GM12864 (cell line): ENCODE measurements around the gene NLRP7.
"Not testable (repeated sequence)": the region's sequence is repeated elsewhere in the genome, so short reads cannot be mapped to it uniquely, and the experiment has no call there.

ENCODE experiments used
- DNase-seq: peaks from one replicate; pipeline ENCODE4 v3.0.0-alpha.2; 2011; ENCODE audit warnings: low read depth
- H3K4me3 ChIP-seq: 2 replicates; pipeline ENCODE4 v1.5.1; 2011; ENCODE audit warnings: mild to moderate bottlenecking, low read depth, low read length, control low read depth
- TF ChIP-seq, protein P1 (sequence below): IDR thresholded peaks from 2 replicates; pipeline ENCODE4 v1.5.1; 2011; ENCODE audit warnings: low read depth, mild to moderate bottlenecking, moderate library complexity, low read length, control low read depth, inconsistent platforms; ENCODE audit errors: missing control alignments

Gene NLRP7

DNA sequence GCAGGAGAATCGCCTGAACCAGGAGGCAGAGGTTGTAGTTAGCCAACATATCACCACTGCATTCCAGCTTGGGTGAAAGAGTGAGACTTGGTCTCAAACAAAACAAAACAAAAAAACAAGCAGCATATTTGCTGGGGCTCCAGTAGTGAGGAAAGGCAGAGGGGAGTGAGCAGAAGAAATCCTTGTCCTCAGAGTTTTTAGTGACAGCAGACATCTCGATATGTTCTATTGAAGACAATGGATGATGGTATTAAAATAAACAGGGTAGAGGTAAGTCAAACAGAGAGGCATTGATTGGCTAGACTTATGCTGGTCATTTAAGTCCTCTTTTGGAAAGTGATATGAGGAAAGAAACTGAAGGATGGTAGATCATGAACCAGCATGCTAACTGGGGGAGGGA lies 19.0 kb downstream of the NLRP7 start:
- H3K4me3 ChIP-seq: no peak overlapping the region
- TF ChIP-seq, protein P1, sequence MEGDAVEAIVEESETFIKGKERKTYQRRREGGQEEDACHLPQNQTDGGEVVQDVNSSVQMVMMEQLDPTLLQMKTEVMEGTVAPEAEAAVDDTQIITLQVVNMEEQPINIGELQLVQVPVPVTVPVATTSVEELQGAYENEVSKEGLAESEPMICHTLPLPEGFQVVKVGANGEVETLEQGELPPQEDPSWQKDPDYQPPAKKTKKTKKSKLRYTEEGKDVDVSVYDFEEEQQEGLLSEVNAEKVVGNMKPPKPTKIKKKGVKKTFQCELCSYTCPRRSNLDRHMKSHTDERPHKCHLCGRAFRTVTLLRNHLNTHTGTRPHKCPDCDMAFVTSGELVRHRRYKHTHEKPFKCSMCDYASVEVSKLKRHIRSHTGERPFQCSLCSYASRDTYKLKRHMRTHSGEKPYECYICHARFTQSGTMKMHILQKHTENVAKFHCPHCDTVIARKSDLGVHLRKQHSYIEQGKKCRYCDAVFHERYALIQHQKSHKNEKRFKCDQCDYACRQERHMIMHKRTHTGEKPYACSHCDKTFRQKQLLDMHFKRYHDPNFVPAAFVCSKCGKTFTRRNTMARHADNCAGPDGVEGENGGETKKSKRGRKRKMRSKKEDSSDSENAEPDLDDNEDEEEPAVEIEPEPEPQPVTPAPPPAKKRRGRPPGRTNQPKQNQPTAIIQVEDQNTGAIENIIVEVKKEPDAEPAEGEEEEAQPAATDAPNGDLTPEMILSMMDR: no peak
- DNase-seq: no peak

DNA sequence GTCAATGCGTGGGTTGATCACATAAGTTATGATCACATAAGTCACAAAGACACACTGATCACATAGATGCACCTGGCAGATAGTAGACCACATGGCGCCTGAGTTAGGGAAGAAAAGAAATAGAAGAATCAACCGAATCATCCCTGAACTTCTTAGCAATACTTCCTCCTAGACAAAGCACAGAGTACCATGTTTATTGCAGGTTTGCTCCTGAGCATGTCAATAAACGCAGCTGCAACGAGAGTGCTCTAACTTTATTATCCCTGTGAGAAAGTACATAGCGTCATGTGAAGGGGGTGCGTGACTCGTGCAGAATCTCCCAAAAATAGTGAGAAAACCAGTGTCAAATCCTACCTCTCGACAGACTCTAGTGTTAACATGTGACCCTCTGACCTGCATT lies 24.1 kb downstream of the NLRP7 start:
- no peak overlapping the region for H3K4me3 ChIP-seq

DNA sequence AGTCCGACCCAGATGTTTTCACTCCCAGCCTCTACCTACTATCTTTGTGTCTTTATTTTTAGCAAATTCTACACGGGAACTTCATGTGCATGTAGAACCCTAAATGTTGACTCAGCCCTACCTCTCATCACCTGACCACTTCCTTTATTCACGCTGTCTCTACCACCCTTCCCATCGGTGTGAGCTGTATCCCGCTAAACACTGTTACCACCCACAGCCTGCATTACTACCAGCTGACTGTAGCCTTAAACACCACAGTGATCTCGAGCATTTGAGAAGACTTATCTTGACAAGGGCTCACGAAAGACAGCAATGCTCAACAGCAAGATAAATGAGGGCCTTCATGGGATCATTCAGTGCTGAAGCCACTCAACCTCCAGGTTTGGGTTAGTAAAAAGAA lies 26.2 kb downstream of the NLRP7 start:
- no peak for DNase-seq
- no peak overlapping the region for H3K4me3 ChIP-seq
- TF ChIP-seq, protein P1: no peak

More for the DNA sequence above, 24.1 kb downstream of the NLRP7 start:
- TF ChIP-seq, protein P1: no peak
- no peak for DNase-seq

DNA sequence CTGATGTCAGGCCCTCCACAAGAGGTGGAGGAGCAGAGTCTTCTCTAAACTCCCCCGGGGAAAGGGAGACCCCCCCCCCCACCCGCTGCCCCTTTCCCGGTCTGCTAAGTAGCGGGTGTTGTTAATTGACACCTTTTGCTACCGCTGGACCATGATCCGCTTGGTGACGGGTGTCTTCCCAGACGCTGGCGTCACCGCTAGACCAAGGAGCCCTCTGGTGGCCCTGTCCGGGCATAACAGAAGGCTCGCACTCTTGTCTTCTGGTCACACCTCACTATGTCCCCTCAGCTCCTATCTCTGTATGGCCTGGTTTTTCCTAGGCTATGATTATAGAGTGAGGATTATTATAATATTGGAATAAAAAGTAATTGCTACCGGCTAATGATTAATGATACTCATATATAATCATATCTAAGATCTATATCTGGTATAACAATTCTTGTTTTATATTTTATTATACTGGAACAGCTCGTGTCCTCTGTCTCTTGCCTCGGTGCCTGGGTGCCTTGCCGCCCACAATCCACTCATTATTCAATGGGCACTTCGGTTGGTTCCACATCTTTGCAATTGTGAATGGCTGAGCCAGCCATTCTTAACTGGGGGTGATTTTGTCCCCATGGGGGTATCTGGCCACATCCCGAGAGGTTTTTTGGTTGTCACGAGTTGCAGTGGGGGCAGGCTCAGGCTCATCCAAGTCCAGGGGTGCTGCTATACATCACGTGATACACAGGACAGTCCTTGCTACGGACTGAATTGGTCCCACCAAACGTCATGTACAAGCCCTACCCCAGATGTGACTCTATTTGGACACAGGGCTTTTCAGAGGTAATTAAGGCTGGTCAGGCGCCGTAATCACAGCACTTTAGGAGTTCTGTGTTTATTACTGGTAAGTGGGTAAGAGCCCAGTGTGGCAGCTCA lies 27.4 kb downstream of the NLRP7 start:
- TF ChIP-seq, protein P1: peak; percentile 35
- not testable (repeated sequence) for DNase-seq, H3K4me3 ChIP-seq

DNA sequence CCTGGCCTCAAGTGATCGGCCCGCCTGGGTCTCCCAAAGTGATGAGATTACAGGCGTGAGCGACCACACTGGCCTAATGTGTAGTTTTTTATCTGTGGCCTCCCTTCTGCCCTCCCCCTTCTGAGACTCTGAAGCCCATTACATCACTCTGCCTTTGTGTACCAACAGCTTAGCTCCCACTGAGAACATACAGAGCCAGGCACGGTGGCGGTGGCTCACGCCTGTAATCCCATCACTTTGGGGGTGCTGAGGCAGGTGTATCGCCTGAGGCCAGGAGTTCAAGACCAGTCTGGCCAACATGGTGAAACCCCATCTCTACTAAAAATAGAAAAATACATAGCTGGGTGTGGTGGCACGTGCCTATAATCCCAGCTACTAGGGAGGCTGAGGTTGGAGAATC lies 28.8 kb downstream of the NLRP7 start:
- H3K4me3 ChIP-seq: no peak overlapping the region
- DNase-seq: no peak
- TF ChIP-seq, protein P1: no peak

DNA sequence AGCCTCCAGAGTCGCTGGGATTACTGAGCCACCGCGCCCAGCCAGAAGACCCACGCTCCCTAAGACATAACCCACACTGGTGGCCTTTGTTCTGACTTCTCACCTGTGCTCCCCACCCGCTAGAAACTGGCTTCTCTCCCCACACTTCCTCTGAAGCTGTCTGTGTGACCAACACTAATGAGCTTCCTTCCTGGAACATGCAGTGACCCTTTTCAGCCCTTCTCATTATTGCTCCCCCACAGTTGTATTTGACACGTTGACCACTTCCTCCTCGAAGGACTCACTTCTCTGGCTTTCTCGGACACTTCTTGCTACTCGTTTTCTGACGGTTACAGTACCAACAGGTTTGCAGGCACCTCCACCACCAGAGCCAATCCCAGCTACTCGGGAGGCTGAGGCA lies 30.5 kb downstream of the NLRP7 start:
- H3K4me3 ChIP-seq: no peak overlapping the region
- TF ChIP-seq, protein P1: no peak
- no peak for DNase-seq

DNA sequence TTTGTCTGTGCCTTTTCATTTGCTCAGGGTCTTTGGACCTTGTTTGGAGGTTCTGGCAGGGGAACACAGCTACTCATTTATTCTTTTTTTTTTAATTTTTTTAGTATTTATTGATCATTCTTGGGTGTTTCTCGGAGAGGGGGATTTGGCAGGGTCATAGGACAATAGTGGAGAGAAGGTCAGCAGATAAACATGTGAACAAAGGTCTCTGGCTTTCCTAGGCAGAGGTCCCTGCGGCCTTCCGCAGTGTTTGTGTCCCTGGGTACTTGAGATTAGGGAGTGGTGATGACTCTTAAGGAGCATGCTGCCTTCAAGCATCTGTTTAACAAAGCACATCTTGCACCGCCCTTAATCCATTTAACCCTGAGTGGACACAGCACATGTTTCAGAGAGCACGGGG lies 39.4 kb downstream of the NLRP7 start:
- not testable (repeated sequence) for DNase-seq, H3K4me3 ChIP-seq
